Measurements from ENCODE around the gene ATIC.
"Not testable (repeated sequence)": the region's sequence is repeated elsewhere in the genome, so short reads cannot be mapped to it uniquely, and the experiment has no call there.

Gene ATIC

GRCh38 chr2:215358891-215359575, 47.2 kb downstream of the ATIC start:
- H3K4me3 ChIP-seq (ENCODE audit: low read depth, low read length): no peak overlapping the region
- no peak for TF ChIP-seq CTCF (IDR thresholded peaks at IDR 0.05; ENCODE audit: borderline replicate concordance, insufficient read depth, low read depth, low read length)

DNA sequence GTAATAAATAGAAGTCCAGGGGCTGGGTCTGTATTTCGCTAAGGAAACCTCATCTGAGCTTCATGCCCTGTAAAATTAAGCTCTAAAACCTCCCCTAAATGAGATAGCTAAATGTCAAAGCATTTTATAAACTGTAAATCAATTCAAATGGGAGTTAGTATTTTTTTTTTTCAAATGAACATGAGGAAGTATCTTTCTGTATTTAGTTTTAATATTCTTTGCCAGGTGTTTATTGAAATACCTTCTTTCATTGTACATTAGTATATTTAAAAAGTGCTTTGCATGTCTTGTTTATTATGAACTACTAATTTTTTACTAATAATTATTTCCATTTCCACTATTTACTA, 47.7 kb downstream of the ATIC start:
- no peak overlapping the region for H3K4me3 ChIP-seq (ENCODE audit: low read depth, low read length)
- TF ChIP-seq CTCF (IDR thresholded peaks at IDR 0.05; ENCODE audit: borderline replicate concordance, insufficient read depth, low read depth, low read length): no peak

GRCh38 chr2:215360059-215360458, 48.2 kb downstream of the ATIC start:
- not testable (repeated sequence) for H3K4me3 ChIP-seq (ENCODE audit: low read depth, low read length)

DNA sequence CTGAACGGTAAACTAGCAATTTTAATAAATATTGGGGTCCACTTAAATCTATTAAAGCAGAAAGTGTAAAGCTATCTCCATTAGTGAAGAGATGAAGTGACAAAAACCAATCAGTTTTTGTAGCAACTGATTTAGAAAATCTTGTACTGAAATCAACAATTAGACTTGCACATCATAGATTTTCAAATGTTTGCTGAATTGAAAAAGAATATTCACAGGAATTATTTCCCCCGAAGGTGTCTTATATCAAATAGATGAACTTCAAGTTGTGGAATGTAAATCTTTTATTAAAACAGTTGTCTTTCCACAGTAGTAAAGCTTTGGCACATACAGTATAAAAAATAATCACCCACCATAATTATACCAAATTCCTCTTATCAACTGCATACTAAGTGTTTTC, 48.7 kb downstream of the ATIC start:
- TF ChIP-seq CTCF (IDR thresholded peaks at IDR 0.05; ENCODE audit: borderline replicate concordance, insufficient read depth, low read depth, low read length): no peak
- H3K4me3 ChIP-seq (ENCODE audit: low read depth, low read length): no peak overlapping the region

DNA sequence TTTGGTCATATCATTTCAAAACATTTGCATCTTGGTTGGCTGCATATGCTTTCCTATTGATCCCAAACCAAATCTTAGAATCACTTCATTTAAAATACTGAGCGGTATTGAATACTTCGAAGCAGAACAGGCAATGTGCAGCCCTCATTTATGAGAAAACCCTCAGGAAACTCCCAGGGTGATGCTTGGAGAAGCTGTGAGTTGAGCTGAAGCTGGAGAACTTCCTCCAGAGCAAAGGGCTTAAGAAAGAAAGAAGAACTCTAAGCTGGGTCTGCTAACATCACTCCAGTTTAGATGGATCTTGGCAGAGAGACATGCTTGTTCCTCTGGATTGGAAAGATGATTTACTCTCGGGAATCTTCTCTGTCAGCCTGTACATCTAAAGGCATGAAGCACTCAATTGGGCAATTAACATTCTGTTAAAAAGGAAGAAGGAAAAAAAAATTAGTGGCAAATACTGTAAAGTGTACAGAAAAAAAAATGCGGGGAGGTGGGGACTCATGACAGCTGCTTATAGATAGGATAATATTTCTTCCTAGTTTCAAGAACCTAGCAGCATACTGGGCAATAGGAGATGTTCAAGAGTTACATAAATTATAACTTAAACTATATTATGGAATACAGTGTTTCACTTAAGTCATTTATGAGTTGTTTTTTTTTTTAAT, 49.5 kb downstream of the ATIC start:
- H3K4me3 ChIP-seq (ENCODE audit: low read depth, low read length): no peak overlapping the region
- no peak for TF ChIP-seq CTCF (IDR thresholded peaks at IDR 0.05; ENCODE audit: borderline replicate concordance, insufficient read depth, low read depth, low read length)

DNA sequence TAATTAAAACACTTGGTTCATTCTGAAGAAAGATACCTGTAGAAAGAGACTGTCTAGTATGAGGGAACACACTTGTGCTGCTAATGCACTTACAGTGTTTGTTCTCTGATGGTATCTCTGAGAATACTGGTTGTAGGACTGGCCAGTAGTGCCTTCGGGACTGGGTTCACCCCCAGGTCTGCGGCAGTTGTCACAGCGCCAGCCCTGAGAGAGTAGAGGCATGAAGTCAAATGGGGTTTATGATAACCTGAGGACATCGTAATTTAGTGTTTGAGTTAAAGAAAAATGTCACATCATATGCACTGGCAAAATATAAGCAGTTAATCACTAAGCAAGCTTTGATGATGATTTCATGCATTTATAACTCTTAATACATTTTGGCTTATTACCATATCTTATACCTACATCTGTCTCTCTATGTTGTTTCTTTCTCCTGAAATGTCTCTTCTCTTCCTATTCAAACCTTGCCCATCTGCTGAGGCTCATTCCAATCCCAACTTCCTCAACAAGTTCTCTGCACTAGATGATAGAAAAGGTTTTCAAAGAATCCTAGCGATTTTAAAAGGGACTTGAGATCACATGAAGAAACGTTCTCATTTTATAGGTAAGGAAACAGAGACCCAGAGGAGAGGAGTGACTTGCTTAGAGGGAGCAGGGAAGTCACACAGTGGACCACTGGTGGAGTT, 50.2 kb downstream of the ATIC start:
- no peak overlapping the region for H3K4me3 ChIP-seq (ENCODE audit: low read depth, low read length)
- TF ChIP-seq CTCF (IDR thresholded peaks at IDR 0.05; ENCODE audit: borderline replicate concordance, insufficient read depth, low read depth, low read length): no peak

GRCh38 chr2:215362562-215362904, 50.7 kb downstream of the ATIC start:
- no peak for TF ChIP-seq CTCF (IDR thresholded peaks at IDR 0.05; ENCODE audit: borderline replicate concordance, insufficient read depth, low read depth, low read length)
- no peak overlapping the region for H3K4me3 ChIP-seq (ENCODE audit: low read depth, low read length)

All from GM12875 (cell line).